IPS-18c (cell line): ENCODE data around the gene DOLPP1.
"Not testable (repeated sequence)": the region's sequence is repeated elsewhere in the genome, so short reads cannot be mapped to it uniquely, and the experiment has no call there.

Source experiments
- H3K4me3 ChIP-seq: 2 replicates; pipeline ENCODE4 v1.7.0; 2013; ENCODE audit warnings: low read depth, mild to moderate bottlenecking, low read length, moderate library complexity; ENCODE audit not compliant: insufficient read depth
- H3K9me3 ChIP-seq: one replicate; pipeline ENCODE4 v1.6.1; 2013; ENCODE audit warnings: mild to moderate bottlenecking, low read length, moderate library complexity; ENCODE audit not compliant: control insufficient read depth, insufficient read depth

The DOLPP1 gene

DNA sequence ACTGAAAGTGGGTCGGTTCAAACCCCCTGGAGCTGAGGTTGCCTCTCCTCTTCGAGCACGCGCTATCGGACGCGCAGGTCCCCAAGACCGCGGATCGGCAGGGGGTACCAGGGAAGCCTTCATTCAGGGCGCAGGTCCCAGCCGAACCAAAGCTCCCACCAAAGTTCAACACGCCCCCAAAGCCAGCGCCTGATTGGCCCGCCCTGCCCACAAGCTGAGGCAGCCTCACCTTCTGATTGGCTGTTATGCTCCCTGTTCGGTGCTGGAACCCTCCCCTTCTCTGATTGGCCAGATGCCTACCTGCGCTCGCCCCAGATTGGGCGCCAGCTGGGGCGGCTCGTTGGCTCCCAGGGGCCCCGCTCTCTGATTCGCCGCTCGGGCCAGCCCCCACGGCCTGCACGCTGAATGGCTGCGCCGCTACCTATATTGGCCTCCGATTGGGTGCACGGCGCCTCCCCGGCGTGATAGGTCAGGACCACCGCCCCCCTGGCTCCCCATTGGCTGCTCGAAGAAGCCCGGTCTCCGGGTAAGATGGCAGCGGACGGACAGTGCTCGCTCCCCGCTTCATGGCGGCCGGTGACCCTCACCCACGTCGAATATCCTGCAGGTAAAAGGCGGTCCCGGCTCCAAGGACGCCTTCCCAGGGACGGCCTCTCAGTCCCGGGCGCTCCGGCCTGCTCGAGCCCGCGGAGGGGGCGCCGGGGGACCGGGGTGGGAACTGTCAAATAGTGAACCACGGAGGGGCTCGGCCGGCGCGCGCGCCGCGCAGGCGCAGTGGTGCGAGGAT, at the start of gene DOLPP1:
Gene DOLPP1, plus strand, starts transcription at position 511 of the 787 bp plus-strand sequence. Its CDS starts 21 bp downstream, at position 532.
- H3K4me3 ChIP-seq, result peak within 1 kb of the TSS; percentile 93

GRCh38 chr9:129031514-129031913, 49.4 kb upstream of the DOLPP1 start:
- H3K4me3 ChIP-seq, result no peak overlapping the region
- no peaks in the 10 kb centered on the region for H3K9me3 ChIP-seq

More for the DNA sequence above, at the start of gene DOLPP1:
- H3K9me3 ChIP-seq, result no peaks in the 10 kb centered on the region

GRCh38 chr9:129032541-129033159, 48.3 kb upstream of the DOLPP1 start:
- no peak overlapping the region for H3K4me3 ChIP-seq
- H3K9me3 ChIP-seq, result no peaks in the 10 kb centered on the region

DNA sequence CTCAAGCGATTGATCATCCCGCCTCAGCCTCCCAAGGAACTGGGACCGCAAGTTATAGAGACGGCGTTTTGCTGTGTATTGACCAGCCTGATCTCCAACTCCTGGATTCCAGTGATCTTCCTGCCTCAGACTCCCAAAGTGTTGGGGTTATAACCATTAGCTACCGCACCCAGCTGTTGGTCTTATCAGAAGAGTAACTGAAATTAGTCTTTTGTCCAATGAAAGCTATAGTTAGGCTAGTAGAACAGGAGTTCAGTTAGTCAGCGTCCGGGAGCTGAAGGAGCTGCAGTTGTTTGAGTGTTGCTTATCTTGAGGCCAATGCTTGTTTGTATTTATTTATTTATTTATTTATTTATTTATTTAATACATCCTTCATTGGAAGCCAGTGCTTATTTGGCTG, 47.7 kb upstream of the DOLPP1 start:
- H3K4me3 ChIP-seq, result no peak overlapping the region

DNA sequence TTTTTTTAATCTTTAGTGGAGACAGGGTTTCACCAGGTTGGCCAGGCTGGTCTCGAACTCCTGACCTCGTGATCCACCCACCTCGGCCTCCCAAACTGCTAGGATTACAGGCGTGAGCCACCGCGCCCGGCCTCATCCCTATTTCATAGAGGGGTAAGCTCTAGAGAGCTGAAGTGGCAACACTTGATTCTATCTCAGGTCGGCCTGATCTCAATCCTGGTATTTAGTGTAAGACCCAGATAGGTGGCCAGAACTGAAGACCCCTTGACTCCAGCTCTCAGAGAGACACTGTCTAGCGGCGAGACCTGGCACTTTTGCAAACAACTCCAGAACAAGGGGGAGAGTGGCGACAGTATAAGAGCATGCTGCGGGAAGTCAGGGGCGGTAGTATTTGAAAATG, 45.1 kb upstream of the DOLPP1 start:
- not testable (repeated sequence) for H3K9me3 ChIP-seq
- H3K4me3 ChIP-seq, result peak overlapping the region; percentile 28; the same call in 1 of the 2 replicates

More for the DNA sequence above, 47.7 kb upstream of the DOLPP1 start:
- no peaks in the 10 kb centered on the region for H3K9me3 ChIP-seq

GRCh38 chr9:129036241-129036922, 44.5 kb upstream of the DOLPP1 start, which contains the start of gene MIGA2:
TSS of gene MIGA2 (plus strand) at chr9:129036626. CDS start at chr9:129040595, 3,969 bp downstream.
- H3K9me3 ChIP-seq, result no peaks in the 10 kb centered on the region
- peak within 1 kb of the TSS; percentile 83 for H3K4me3 ChIP-seq

GRCh38 chr9:129036923-129037766, 43.8 kb upstream of the DOLPP1 start:
- peak overlapping the region; percentile 83 for H3K4me3 ChIP-seq

DNA sequence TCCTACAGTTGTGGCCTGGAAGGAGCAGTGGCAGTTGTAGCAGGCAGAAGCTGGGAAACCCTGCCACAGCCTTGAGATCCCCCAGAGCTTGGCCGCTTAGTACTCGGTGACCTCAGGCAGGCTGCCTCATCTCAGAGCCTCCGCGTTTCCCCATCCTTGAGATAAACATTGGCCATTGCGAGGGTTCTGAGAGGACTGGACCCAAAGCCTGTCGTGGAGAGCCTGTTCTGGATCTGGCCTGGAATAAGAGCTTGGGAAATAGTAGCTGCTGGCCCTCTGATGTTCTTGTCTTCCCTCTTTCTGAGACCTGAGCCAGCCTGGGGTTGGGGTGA, 43.2 kb upstream of the DOLPP1 start:
- Histone ChIP-seq H3K4me3 (peak overlapping the region; percentile 83; the same call in 1 of the 2 replicates), H3K9me3 (no peaks in the 10 kb centered on the region)

More at GRCh38 chr9:129036923-129037766, 43.8 kb upstream of the DOLPP1 start:
- no peaks in the 10 kb centered on the region for H3K9me3 ChIP-seq

DNA sequence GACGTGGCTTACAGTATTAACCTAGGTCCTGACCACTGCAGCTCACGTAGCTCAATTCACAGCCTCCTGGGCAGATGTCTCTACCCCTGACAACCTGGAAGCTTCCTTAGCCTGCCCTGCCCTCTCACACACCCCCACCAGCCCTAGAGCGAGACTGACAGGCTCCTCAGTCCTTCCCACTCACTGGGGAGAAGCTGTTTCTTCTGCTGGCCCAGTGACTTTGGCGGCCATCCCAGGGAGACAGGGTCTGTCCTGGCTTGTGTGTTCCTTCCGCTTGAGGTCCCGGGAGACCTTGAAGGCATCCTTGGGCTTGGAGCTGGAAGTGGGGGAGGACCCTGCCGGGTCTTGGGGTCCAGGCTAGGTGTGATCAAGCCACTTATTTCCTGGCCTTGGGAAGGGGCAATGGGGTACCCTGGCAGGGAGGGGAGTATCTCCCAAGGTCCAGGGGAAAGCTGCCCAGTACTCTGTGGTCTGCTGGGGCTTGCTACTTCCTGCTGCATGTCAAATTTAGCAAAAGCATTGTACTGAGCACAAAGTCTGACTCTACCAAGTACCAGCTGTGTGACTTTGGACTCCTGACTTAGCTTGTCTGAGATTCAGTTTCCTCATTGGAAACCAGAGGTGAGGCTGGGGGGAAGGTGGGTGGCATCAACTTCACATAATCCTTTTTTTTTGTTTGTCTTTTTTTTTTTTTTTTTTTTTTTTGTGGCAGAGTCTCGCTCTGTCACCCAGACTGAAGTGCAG, 42.6 kb upstream of the DOLPP1 start:
- no peak overlapping the region; the same call in 1 of the 2 replicates for H3K4me3 ChIP-seq
- H3K9me3 ChIP-seq, result no peaks in the 10 kb centered on the region

DNA sequence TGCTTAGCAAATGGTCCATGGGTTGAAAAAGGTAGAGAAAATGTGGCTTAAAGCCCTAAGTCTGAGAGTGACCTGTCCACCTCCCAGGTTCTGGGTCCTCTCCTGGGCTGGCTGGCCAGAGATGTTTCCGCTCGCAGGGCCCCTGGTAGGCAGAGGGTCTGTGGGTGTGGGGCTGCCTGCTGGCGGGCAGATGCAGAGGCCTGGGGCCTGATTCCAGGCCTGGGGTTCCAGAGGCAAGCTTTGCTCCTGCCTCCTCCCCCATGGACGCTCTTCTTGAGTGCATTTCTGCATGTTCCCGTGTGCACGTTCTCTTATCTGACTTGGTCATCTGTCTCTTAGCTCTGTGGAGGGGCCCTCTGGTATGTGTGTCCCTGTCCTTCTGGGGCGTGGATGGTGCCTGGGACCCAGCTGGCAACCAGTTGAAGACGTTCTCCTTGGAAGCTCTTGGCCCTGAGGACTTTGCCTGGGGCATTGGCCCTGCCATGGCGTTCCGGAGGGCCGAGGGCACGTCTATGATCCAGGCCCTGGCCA, 40.7 kb upstream of the DOLPP1 start:
- no peaks in the 10 kb centered on the region for H3K9me3 ChIP-seq
- H3K4me3 ChIP-seq, result no peak overlapping the region

DNA sequence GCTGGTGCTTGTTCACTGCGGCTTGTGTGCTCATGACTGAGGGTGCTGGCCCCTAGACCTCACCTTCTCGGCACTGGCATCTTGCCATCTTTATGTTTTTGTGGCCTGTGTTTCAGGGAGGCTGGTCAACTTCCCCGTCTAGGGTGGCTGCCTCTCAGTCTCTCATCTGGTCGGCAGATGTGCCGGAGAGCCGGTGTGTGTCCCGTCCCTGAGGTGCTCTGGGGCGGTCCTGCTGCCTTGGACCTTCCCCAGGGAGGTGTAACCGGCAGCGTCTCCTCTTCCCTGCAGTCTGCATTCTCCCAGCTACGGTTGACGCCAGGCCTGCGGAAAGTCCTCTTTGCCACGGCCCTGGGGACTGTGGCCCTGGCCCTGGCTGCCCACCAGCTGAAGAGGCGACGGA, 38.9 kb upstream of the DOLPP1 start:
- Histone ChIP-seq H3K9me3 (no peaks in the 10 kb centered on the region), H3K4me3 (no peak overlapping the region)

- Histone ChIP-seq H3K4me3 (no peak overlapping the region), H3K9me3 (no peaks in the 10 kb centered on the region)
Measured at GRCh38 chr9:129052592-129052991, 28.3 kb upstream of the DOLPP1 start.

GRCh38 chr9:129053020-129053419, 27.9 kb upstream of the DOLPP1 start:
- Histone ChIP-seq H3K4me3 (no peak overlapping the region), H3K9me3 (no peaks in the 10 kb centered on the region)

DNA sequence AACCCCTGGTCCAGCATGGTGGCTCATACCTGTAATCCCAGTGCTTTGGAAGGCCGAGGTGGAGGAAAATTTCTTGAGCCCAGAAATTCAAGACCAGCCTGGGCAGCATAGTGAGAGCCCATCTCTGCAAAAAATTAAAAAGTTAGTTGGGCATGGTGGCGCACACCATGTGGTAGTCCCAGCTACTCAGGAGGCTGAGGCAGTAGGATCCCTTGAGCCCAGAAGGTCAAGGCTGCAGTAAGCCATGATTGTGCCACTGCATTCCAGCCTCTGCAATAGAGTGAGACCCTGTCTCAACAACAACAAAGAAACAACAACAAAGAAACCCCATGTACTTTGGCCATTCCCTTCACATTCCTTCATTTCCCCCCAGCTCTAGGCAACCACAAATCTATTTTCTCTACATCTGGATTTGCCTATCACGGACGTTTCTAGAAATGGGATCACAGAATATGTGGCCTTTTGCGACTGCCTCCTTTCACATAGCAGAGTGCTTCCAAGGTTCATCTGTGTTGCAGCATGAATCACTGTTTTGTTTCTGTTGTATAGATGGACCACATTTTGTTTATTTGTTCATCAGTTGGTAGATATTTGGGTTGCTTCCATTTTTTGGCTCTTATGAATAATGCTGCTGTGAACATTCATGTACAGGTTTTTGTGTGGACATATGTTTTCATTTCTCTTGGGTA, 26.6 kb upstream of the DOLPP1 start:
- H3K4me3 ChIP-seq, result no peak overlapping the region
- H3K9me3 ChIP-seq, result no peaks in the 10 kb centered on the region

DNA sequence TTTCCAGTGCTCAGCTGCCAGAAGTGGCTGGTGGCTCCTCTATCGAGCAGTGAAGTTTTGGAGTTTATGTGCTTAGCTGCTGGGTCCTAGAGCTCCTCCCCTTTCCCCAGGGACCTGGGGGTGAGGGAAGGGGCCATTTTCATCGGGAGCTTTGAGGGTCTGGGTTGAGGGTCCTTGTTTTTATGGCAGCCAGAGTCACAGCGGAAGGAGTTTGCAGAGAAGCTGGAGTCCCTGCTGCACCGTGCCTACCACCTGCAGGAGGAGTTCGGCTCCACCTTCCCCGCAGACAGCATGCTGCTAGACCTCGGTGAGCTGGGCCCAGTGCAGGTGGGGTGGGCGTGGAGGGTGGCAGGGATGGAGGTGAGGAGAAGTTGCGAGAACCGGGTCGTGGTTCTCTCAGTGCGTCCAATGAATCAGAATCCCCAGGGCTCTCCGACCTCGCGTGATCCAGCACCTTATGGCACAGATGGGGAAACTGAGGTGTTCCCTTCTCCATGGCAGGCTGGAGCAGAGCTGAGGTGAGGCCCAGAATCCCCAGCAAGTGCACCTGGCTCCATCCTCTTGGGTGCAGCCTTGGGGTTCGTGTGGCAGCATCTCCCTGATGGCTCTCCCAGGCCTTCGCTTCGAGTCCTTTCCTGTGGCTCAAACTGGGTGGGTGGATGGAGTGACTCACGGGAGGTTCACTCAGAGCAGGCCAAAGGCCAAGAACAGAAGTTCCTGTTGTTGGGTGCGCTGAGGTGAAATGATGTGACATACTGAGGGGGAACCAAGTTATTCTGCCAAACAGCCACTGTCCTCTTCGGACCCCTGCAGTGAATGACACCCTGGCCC, 21.7 kb upstream of the DOLPP1 start:
- Histone ChIP-seq H3K4me3 (no peak overlapping the region), H3K9me3 (no peaks in the 10 kb centered on the region)
